NCI-H82 treated with DMSO at 0.1 percent for 48 hours (cell line): ENCODE measurements around the gene LCE5A.
"Not testable (repeated sequence)": the region's sequence is repeated elsewhere in the genome, so short reads cannot be mapped to it uniquely, and the experiment has no call there.

Experiments used
- DNase-seq: peaks from one replicate; lab custom pipeline; 2025; ENCODE audit not compliant: unreplicated experiment; lab: John Stamatoyannopoulos, UW

LCE5A gene

DNA sequence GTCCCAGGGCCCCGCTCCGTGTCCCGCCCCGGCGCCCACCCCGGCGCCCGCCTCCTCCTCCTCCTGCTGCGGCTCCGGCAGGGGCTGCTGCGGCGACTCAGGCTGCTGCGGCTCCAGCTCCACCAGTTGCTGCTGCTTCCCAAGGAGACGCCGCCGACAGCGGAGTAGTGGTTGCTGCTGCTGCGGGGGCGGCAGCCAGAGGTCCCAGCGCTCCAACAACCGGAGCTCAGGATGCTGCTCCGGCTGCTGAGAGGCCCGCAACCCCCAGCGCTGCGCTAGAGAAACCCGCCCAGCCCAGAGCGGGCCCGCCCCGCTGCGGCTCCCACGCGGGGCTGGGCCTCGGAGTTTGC lies 4.8 kb downstream of the LCE5A start:
- no peak for DNase-seq

DNA sequence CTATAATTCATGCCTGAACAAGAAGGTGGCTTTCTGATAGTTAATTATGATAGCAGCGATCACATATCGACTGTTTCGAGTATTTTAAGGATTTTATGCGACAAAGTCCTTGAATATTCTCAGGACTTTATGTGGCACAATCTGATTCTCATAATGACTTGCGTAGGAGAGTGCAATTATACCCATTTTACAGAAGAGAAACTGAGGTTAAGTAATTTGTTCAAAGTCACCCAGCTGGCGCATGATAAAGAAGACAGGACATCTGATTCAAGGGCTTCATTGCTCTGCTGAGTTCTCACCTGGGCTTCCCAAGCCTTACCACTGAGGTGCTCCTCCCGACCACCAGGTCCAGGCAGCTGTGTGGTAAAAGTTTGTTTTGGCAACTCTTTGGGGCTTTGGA lies 5.5 kb downstream of the LCE5A start:
- DNase-seq = no peak

DNA sequence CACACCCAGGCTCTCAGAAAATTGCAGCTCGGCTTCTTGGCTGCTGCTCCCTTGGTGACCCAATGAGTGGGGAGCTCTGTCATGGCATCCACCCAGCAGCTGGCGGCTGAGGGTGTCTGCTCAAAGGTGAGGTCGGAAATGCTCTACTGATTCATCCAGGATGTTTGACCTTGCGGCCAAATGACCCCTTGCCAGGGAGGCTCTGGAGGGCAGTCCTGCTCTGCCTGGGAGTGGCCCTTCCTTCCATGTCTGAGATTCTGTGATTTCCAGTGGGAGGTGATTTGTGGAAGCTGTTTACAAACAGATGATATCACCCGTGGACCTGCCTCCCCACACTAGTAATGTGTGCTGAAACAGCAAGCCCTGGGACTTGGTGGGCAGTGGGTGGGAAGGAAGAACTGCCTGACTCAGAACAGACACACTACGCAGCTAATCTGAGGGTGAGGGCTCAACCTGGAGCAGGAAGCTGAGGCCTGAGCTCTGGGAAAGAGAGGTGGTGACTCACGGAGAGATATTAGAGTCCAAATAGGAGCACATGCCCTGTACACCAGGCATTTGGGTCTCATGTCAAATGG lies 6.7 kb downstream of the LCE5A start:
- no peak for DNase-seq

DNA sequence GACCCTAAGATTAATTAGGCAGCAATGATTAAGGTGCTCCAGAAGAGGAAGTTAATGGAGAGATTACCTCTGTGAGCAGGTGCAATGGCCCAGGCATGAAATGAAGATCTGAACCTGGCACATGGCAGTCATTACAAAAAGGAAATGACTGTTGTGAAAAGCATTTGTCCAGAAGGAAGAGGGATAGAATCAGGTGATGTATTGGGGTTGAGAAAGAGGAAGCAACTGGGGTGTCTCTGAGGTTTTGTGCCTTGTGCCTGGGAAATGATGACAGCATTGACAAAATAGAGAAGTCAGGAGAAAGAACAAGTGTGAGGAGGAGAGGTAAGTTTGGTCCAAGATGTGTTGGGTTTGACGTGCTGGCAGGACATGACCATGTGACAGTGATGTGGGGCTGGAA lies 9.2 kb downstream of the LCE5A start:
- DNase-seq = no peak

DNA sequence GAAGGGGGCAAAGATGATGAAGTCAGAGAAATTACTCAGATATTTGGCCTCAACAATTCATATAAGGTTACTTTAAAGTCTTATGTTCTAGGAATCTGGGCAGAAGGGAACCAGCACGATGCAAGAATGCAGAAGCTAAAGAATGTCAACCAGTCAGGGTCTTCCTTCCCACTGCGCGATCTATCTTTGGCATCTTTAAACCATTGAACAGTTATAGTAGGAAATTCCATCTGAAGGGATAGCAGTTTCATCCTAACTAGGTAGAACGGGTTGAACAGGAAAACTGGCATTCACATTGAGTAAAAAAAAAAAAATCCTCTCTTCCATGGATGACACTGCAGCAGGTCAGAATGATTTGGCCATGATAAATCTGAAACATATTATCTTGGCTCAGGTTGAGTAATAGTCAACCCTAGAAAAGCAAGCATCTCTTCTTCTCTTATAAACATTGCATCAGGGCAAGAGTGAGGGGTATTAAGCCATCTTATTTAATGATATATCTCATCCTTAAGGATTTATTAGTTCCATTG lies 10.0 kb downstream of the LCE5A start:
- DNase-seq = no peak

DNA sequence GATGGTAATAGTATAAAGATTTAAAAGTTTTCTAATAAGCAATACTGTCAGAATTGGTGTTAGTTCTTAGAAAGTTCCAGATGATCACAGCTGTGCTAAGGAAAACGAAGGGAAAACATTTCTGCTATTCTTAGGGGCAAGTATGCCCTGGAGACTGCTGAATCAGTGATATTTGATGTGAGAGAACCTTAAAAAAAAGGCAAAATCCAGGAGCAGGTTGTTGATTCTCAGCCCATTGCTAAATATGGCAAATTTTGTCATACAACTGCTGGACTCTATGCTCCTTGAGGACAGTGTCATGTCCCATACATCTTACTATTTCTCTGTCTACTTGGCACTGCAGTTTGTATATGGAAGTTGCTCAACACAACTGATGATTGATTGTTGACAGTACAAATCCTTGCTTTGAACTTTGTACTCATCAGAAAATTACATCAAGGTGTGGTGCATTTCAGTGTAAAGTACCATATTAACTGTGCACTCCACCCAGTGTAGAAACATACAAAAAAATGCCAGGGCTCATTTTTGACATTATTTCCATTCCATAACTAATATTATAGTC lies 14.6 kb downstream of the LCE5A start:
- no peak for DNase-seq

DNA sequence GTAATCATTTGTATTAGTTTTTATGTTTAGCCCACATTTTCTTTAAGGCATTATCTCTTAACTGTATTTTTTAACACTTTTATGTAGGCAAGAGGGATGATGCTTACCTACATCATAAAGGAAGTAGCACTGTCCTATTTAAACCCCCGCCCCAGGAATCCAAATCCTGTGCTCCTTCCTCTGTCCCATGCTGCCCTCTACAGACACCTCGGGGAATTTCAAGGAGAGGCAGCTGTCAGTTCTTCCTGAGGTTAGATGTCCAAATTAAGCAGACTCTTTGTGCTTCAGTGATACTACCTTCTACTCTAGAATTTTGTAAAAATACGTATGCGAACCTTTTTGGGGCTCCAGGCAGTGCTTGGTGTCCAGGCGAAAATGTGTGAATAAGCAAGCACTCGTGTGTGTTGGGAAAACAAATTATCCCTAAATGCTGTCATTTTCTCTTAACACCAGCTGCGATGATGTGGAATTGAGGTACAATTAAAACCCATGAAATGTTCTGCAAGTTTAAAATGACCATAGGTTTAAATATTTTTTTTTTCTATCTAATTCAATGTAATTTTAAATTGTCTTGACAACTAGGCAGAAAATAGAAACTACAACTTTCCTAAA lies 22.8 kb downstream of the LCE5A start:
- DNase-seq = no peak

DNA sequence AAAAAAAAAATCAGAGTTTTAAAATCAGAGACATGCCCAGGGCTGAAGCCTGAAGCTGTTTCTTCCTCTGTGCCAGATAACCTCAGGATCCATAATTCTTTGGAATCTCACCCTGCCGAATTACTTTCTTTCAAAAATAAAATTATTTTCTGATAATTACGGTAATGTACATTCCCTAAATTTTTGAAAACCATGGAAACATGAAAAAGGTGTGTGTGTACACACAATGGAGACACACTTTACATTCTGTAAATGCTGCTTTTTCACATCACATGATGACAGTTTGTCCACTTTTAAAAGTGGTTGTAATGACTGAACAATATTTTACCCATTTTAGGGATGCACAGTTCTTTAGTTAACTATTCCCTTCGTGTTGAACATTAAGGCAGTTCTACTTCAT lies 25.2 kb downstream of the LCE5A start:
- DNase-seq = no peak

DNA sequence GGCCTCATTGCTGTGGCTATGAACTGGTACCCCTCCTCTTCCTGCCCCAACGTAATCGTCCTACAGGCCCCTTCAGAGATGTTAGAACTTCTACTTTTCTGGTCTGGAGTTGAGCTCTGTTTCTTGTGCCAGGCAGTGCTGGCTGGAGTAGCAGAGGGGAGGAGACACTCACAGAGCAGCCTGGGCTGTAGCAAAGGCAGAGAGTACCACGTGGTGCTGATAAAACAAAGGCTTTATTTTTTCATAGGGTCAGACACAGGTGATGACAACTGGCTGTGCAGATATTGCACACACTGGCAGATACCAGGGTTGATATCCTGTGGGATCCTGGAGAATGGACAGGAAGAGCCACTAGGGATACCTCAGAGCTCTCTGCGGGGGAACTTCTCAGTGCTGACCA lies 26.9 kb downstream of the LCE5A start:
- no peak for DNase-seq

DNA sequence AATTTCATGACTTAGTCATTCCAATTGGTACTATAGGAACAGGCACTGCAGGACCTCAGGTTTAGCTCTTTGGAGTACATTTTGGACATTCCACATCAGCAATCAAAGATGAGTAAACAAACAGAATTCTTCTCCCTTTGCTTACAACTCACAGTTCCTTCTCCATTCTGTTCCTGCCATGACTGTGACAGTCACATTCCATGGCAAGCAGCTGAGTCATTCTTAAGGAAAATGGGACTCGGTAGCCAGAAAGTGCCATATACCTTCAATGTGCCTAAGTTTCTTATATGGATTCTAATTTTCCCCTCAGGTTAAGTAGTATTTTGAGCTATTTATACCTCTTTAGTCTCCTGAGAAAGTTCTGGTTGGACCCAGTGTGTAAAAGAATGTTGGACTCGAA lies 29.3 kb downstream of the LCE5A start:
- DNase-seq = no peak

DNA sequence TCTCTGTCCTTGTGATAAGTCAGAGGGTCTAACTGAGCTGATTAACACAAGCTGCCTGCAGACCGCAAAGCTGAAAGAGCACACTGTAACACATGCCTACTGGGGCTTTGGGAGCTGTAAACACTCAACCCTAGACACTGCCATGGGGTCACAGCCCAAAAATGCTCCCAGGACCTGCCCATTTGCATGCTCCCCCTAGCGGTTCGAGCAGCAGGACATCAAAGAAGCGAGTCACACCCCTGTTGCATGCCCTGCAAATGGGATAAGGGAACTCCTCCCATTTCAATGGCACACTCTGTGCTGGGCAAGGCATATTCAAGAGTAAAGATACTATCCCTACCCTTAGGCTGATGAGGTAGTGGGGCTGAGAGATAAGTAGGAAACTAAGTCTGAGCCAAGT lies 33.2 kb downstream of the LCE5A start:
- DNase-seq = no peak

DNA sequence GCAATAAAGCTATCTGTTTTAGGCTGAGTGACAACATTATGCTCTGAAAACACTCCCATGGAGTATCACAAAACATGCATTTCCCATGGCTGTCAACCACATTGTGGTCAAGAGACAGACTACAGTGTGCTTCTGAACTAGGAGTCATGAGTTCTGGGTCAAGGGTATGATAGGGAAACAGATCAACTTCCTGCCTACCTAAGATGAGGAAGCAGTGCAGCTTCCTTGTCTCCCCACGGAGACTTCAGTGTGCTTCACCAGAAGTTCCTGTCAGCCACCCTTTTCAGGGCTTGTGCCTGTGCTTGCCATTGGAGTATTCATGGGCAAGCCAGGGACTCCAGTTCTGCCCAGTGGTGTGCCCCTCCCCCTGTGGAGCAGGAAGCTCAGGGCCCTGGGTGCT lies 36.1 kb downstream of the LCE5A start:
- no peak for DNase-seq

DNA sequence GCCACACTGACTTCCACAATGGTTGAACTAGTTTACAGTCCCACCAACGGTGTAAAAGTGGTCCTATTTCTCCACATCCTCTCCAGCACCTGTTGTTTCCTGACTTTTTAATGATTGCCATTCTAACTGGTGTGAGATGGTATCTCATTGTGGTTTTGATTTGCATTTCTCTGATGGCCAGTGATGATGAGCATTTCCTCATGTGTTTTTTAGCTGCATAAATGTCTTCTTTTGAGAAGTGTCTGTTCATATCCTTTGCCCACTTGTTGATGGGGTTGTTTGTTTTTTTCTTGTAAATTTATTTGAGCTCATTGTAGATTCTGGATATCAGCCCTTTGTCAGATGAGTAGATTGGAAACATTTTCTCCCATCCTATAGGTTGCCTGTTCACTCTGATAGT lies 37.8 kb downstream of the LCE5A start:
- DNase-seq = not testable (repeated sequence)
